Hippocampal formation (tissue), 2 donors: Measurements from ENCODE around the gene NTMT1.

Experiments
- DNase-seq, 2 donors: peaks; one replicate each; lab custom pipeline; 2025; lab: John Stamatoyannopoulos, UW

The NTMT1 gene

GRCh38 chr9:129637102-129637501, 11.1 kb downstream of the NTMT1 start:
- no peak for DNase-seq

GRCh38 chr9:129637673-129638439, 11.9 kb downstream of the NTMT1 start:
- no peak for DNase-seq

- no peak for DNase-seq
These were observed 13.2 kb downstream of the NTMT1 start for GRCh38 chr9:129639034-129639630.

GRCh38 chr9:129639756-129640085, 13.8 kb downstream of the NTMT1 start:
- DNase-seq: no peak

- no peak for DNase-seq
These were observed 14.3 kb downstream of the NTMT1 start for GRCh38 chr9:129640086-129640870.

- no peak for DNase-seq
These were observed 15.1 kb downstream of the NTMT1 start for GRCh38 chr9:129640871-129641749.

- peak; percentile 85 to 93 for DNase-seq
These were observed 16.0 kb downstream of the NTMT1 start, which contains the start of gene ASB6 for GRCh38 chr9:129641750-129642585. Gene ASB6, minus strand, starts transcription at chr9:129642151. Its CDS starts 152 bp downstream, at chr9:129641999.

GRCh38 chr9:129643706-129644105, 17.7 kb downstream of the NTMT1 start:
- no peak for DNase-seq

- no peak for DNase-seq
These were observed 18.4 kb downstream of the NTMT1 start for GRCh38 chr9:129644365-129644764.

GRCh38 chr9:129644902-129645301, 18.9 kb downstream of the NTMT1 start:
- no peak for DNase-seq

GRCh38 chr9:129646252-129646651, 20.3 kb downstream of the NTMT1 start:
- DNase-seq: no peak

GRCh38 chr9:129646654-129647053, 20.7 kb downstream of the NTMT1 start:
- DNase-seq: no peak

- no peak for DNase-seq
These were observed 21.7 kb downstream of the NTMT1 start for GRCh38 chr9:129647635-129648034.

- no peak for DNase-seq
These were observed 22.3 kb downstream of the NTMT1 start for GRCh38 chr9:129648092-129648763.

- DNase-seq: no peak
These were observed 22.8 kb downstream of the NTMT1 start for GRCh38 chr9:129648764-129649115.

GRCh38 chr9:129649726-129650679, 24.0 kb downstream of the NTMT1 start:
- DNase-seq: no peak

- DNase-seq: no peak
These were observed 24.8 kb downstream of the NTMT1 start for GRCh38 chr9:129650680-129651235.

- DNase-seq: no peak
These were observed 28.0 kb downstream of the NTMT1 start for GRCh38 chr9:129653823-129654553.
